CD4-positive, alpha-beta T cell treated with Interleukin-17A for 4 hours (primary cell): ENCODE results near the gene SCYL1.
A peak's percentile ranks its signal among the peaks of the same experiment; 100 is the strongest.

Experiments used
- DNase-seq: peaks from one replicate; pipeline ENCODE4 v3.0.0-alpha.2; 2020; ENCODE audit warnings: mixed read lengths

The SCYL1 gene

DNA sequence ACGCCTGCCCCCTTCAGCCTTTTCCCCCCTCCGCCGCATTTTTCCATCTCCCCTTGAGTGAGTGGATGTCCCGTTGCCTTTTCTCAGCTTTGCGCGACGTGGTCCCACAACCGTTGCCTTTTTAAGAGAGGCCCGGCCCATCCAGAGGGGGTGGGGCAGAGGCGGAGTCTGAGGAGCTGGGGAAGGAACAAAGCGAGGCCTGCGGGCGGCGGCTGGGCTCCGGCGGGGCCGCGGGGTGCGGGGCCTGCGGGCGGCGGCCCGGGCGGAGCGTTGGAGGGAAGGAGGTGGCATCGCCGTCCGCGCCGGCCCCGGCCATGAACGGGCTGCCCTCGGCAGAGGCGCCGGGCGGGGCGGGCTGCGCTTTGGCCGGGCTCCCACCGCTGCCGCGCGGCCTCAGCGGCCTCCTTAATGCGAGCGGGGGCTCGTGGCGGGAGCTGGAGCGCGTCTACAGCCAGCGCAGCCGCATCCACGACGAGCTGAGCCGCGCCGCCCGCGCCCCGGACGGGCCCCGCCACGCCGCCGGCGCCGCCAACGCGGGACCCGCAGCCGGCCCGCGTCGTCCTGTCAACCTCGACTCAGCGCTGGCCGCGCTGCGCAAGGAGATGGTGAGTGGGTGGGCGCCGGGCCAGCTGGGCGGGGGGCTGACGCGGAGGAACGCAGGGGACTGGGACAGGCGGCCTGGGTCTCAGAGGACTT lies 47.6 kb downstream of the SCYL1 start, which contains the start of gene FAM89B:
Gene FAM89B, plus strand, starts transcription at position 183 of the 696 bp plus-strand sequence. Its CDS starts 132 bp downstream, at position 315.
- peak; percentile 96 for DNase-seq

- DNase-seq: no peak
Observed at GRCh38 chr11:65573391-65574079, 48.7 kb downstream of the SCYL1 start.

GRCh38 chr11:65574109-65574810 lies 49.4 kb downstream of the SCYL1 start:
- DNase-seq: peak; percentile 92

DNA sequence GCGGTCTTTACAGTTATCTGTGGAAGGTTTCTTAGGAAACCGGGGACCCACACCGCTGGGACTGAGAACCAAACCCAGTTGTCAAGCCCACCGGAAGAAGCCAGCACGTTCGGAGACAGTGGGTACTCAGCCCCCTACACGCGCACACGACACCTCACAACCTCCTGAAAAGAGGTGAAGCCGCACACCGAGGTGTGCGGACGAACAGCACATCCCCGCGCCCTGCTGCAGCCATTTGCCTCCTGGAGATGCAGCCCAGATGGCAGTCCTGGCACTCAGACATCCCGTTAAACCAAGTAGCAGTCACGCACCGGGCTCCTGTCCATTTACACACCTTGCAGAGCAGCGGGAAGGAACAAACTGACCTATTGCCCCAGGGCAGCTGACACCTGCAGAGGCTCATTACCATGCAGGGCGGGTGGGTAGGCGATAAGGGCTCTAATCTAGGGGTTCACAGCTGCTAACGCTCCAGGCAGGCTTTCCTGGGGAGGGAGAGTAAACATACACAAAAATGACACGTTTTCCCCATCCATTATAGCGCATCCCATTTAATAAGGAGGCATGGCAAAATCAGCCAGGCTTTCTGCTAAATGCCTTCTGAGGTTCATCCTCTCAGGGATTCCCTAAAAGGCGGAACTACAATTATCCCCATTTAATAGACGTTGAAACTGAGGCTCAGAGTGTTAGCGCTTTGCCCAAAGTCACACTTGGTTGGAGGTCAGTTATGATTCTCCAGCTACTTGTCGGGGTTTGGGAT lies 50.1 kb downstream of the SCYL1 start:
- DNase-seq: no peak

DNA sequence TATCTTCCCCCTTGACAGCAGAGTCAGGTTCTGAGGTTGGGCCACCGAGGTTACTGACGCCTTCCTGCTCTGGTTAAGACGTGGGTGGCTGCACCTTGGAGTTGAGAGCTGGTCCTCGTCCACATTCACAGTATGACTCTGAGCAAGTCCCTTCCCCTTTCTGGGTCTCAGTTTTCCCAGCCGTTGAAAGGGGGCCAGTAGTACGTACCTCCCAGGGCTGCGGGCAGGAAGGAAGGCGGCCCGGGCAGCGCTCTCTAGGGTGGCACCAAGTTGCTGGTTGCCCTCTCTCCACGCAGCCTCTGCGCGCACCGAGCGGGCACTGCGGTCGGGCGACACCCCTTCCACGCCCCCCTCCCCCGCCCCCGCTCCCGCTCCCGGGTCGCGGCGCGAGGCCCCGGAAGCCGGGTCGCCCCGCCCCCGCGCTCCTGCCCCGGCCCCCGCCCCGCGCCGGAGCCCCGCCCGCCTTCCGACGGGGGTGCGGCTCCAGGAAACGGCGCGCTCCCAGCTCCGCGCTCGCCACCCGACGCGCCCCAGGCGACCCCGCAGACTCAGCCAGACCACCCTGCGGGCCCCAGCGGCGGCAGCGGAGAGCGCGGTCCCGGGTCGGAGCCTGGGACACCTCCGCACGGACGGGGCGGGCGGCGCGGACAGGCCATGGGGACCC lies 50.8 kb downstream of the SCYL1 start, which contains the start of gene EHBP1L1:
Gene EHBP1L1, plus strand, starts transcription at position 486 of the 664 bp plus-strand sequence. CDS start 250 bp downstream, outside the sequence.
- peak; percentile 92 for DNase-seq

- no peak for DNase-seq
Observed at GRCh38 chr11:65576232-65576866, 51.5 kb downstream of the SCYL1 start.

GRCh38 chr11:65576867-65577755 lies 52.2 kb downstream of the SCYL1 start:
- DNase-seq: peak; percentile 58

DNA sequence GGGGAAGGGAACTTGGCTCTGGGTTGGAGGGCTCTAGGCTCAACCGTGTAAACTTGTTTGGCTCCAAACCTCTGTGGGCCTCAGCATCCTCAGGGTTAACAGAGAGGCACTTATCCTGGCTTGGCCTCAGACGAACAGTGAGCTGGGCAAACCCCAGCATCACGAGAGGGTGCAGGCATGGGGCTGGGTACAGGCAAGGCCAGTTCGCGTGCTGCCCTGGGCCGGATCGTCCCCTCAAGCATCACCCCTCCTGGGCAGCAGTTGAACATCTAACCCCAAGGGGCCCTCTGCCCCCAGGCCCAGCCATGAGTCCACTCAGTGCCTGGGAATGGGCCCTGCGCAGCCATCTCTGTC lies 52.9 kb downstream of the SCYL1 start:
- no peak for DNase-seq

GRCh38 chr11:65578134-65578533 lies 53.3 kb downstream of the SCYL1 start:
- DNase-seq: no peak

DNA sequence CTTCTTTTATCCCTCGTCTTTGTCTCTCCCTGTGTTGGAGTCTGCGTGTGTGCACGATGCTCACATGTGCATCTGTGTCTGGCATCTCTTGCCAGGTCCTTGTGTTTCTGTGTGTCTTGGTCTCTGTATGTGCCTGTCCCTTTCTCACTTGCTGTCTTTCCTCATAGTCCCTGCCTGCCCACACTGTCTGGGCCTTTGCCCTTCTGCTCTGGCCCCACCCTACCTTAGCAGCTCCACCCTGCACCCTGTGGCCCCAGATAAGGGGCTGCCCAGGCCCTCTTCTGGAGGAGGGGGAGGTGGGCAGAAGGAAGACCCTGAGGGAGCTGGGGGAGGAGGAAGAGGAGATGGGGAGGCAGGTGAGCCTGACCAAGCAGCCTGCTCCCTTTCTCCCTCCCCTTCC lies 53.8 kb downstream of the SCYL1 start:
- no peak for DNase-seq

- no peak for DNase-seq
Observed at GRCh38 chr11:65579291-65579690, 54.4 kb downstream of the SCYL1 start.

DNA sequence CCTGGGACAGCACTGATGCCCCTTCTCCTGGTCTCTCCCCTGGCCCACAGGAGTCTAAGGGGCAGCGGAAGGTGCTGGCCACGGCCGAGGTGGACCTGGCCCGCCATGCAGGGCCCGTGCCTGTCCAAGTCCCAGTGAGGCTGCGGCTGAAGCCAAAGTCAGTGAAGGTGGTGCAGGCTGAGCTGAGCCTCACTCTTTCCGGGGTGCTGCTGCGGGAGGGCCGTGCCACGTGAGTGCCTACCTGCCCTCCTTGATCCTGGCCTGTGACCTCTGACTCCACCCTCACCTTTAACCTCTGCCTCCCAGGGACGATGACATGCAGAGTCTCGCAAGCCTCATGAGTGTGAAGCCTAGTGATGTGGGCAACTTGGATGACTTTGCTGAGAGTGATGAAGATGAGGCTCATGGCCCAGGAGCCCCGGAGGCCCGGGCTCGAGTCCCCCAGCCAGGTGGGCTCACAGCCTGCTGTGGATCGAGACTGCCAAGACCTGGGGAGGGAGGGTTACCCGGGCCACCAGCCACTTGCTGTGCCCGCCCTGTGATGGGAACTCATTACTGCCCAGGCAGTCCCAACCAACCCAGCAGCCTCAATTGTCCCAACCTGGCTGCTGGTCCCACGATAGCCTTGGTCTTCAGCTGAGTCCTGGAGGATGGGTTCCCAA lies 55.3 kb downstream of the SCYL1 start:
- no peak for DNase-seq

GRCh38 chr11:65580756-65581155 lies 55.9 kb downstream of the SCYL1 start:
- no peak for DNase-seq

DNA sequence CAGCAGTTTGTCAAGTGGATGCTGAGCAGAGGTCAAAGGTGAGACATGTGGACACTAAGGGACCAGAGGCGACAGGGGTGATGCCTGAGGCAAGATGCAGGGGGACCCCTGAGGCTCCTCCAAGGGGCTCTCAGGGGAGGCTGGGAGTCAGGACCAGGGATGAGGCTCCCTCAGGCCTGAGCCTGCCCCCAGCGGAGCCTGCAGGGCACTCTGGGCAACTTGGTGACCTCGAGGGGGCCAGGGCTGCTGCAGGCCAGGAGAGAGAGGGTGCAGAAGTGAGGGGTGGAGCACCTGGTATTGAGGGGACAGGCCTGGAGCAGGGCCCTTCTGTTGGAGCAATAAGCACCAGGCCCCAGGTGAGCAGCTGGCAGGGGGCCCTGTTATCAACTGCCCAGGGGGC lies 57.0 kb downstream of the SCYL1 start:
- DNase-seq: no peak

DNA sequence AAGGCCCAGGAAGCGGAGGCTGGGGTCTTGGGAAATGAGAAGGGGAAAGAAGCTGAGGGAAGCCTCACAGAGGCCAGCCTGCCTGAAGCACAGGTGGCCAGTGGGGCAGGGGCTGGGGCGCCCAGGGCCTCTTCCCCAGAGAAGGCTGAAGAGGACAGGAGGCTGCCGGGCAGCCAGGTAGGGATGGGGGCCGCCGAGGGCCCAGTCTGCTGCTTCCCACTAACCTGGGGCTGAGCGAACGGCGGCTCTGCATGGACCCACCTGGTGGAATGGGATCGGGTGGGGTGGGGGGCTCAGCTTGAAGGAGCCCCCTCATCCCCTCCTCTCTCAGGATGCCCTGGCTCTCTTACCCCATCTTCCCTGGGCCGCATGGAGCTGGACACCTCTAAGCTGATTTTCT lies 58.7 kb downstream of the SCYL1 start:
- DNase-seq: no peak

DNA sequence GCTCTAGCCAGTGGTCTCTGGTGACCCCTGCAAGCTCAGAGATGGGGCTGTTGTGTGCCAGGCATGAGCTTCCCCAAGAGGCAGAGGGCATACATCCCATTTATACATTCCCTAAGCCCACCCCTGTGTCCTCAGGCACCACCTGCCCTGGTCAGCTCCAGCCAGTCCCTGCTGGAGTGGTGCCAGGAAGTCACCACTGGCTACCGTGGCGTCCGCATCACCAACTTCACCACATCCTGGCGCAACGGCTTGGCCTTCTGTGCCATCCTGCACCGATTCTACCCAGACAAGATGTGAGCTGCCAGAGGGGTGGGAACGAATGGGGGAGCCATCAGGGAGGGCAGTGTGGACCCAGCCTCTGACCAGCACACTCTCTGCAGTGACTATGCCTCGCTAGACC lies 59.2 kb downstream of the SCYL1 start:
- DNase-seq: no peak

- DNase-seq: no peak
Observed at GRCh38 chr11:65584723-65585171, 59.9 kb downstream of the SCYL1 start.

GRCh38 chr11:65585396-65586246 lies 60.7 kb downstream of the SCYL1 start:
- no peak for DNase-seq

- DNase-seq: no peak
Observed at GRCh38 chr11:65586247-65586630, 61.4 kb downstream of the SCYL1 start.
